Measurements from ENCODE around the gene SNAP23.
A peak's percentile ranks its signal among the peaks of the same experiment; 100 is the strongest.

Gene SNAP23

GRCh38 chr15:42503825-42504224 lies 8.4 kb downstream of the SNAP23 start:
- Histone ChIP-seq H3K4me3 (no peak overlapping the region), H3K27ac (no peak overlapping the region)

GRCh38 chr15:42504631-42505030 lies 9.2 kb downstream of the SNAP23 start:
- Histone ChIP-seq H3K4me3 (no peak overlapping the region), H3K27ac (0 out of 2 replicates have a peak overlapping the region, but pooled peaks have one; percentile 14), H3K9me3 (ENCODE audit: low read depth, low read length) (no peaks in the 10 kb centered on the region), H3K36me3 (ENCODE audit: insufficient read depth, low read length) (no peaks in the 10 kb centered on the region), H3K9ac (ENCODE audit: insufficient read length) (no peak overlapping the region)
- TF ChIP-seq POLR2AphosphoS5 (IDR thresholded peaks at IDR 0.05; ENCODE audit: borderline replicate concordance, low read depth, low read length) = no peak
- no peak for TF ChIP-seq EZH2 (IDR thresholded peaks at IDR 0.05)
- no peak for TF ChIP-seq FOXP2 (optimal IDR thresholded peaks at IDR 0.05; ENCODE audit: control extremely low read depth, extremely low read length, insufficient read depth)
- no peak for DNase-seq (ENCODE audit: low read depth, low spot score)

More at GRCh38 chr15:42503825-42504224, 8.4 kb downstream of the SNAP23 start:
- DNase-seq (ENCODE audit: low read depth, low spot score) = no peak
- Histone ChIP-seq H3K9me3 (ENCODE audit: low read depth, low read length) (no peaks in the 10 kb centered on the region), H3K36me3 (ENCODE audit: insufficient read depth, low read length) (no peaks in the 10 kb centered on the region), H3K9ac (ENCODE audit: insufficient read length) (no peak overlapping the region)
- TF ChIP-seq FOXP2 (optimal IDR thresholded peaks at IDR 0.05; ENCODE audit: control extremely low read depth, extremely low read length, insufficient read depth) = no peak
- TF ChIP-seq EZH2 (IDR thresholded peaks at IDR 0.05) = no peak
- TF ChIP-seq POLR2AphosphoS5 (IDR thresholded peaks at IDR 0.05; ENCODE audit: borderline replicate concordance, low read depth, low read length) = no peak

GRCh38 chr15:42507514-42507913 lies 12.1 kb downstream of the SNAP23 start:
- H3K36me3 ChIP-seq (ENCODE audit: insufficient read depth, low read length) = no peaks in the 10 kb centered on the region; the same call in 1 of the 2 replicates
- no peak overlapping the region for H3K4me3 ChIP-seq
- H3K9me3 ChIP-seq (ENCODE audit: low read depth, low read length) = no peaks in the 10 kb centered on the region
- DNase-seq (ENCODE audit: low read depth, low spot score) = no peak
- no peak overlapping the region for H3K27ac ChIP-seq
- TF ChIP-seq EZH2 (IDR thresholded peaks at IDR 0.05) (no peak), FOXP2 (optimal IDR thresholded peaks at IDR 0.05; ENCODE audit: control extremely low read depth, extremely low read length, insufficient read depth) (no peak), POLR2AphosphoS5 (IDR thresholded peaks at IDR 0.05; ENCODE audit: borderline replicate concordance, low read depth, low read length) (no peak)
- H3K9ac ChIP-seq (ENCODE audit: insufficient read length) = no peak overlapping the region

GRCh38 chr15:42508263-42508690 lies 12.8 kb downstream of the SNAP23 start:
- no peak overlapping the region for H3K27ac ChIP-seq
- no peaks in the 10 kb centered on the region for H3K9me3 ChIP-seq (ENCODE audit: low read depth, low read length)

GRCh38 chr15:42510258-42511006 lies 15.0 kb downstream of the SNAP23 start:
- TF ChIP-seq EZH2 (IDR thresholded peaks at IDR 0.05) (no peak), FOXP2 (optimal IDR thresholded peaks at IDR 0.05; ENCODE audit: control extremely low read depth, extremely low read length, insufficient read depth) (no peak), POLR2AphosphoS5 (IDR thresholded peaks at IDR 0.05; ENCODE audit: borderline replicate concordance, low read depth, low read length) (no peak)
- Histone ChIP-seq H3K36me3 (ENCODE audit: insufficient read depth, low read length) (peaks cover 20% of the 10 kb centered on the region), H3K9ac (ENCODE audit: insufficient read length) (no peak overlapping the region), H3K9me3 (ENCODE audit: low read depth, low read length) (no peaks in the 10 kb centered on the region), H3K4me3 (no peak overlapping the region), H3K27ac (no peak overlapping the region)
- no peak for DNase-seq (ENCODE audit: low read depth, low spot score)

More at GRCh38 chr15:42508263-42508690, 12.8 kb downstream of the SNAP23 start:
- Histone ChIP-seq H3K9ac (ENCODE audit: insufficient read length) (no peak overlapping the region), H3K4me3 (no peak overlapping the region), H3K36me3 (ENCODE audit: insufficient read depth, low read length) (peaks cover 6% of the 10 kb centered on the region)
- TF ChIP-seq FOXP2 (optimal IDR thresholded peaks at IDR 0.05; ENCODE audit: control extremely low read depth, extremely low read length, insufficient read depth) (no peak), POLR2AphosphoS5 (IDR thresholded peaks at IDR 0.05; ENCODE audit: borderline replicate concordance, low read depth, low read length) (no peak), EZH2 (IDR thresholded peaks at IDR 0.05) (no peak)
- no peak for DNase-seq (ENCODE audit: low read depth, low spot score)

- Histone ChIP-seq H3K36me3 (ENCODE audit: insufficient read depth, low read length) (peaks cover 26% of the 10 kb centered on the region), H3K27ac (no peak overlapping the region)
- DNase-seq (ENCODE audit: low read depth, low spot score) = no peak
Observed at GRCh38 chr15:42511007-42511391, 15.6 kb downstream of the SNAP23 start.

GRCh38 chr15:42523331-42523730 lies 27.9 kb downstream of the SNAP23 start:
- Histone ChIP-seq H3K9ac (ENCODE audit: insufficient read length) (no peak overlapping the region), H3K27ac (no peak overlapping the region), H3K9me3 (ENCODE audit: low read depth, low read length) (no peaks in the 10 kb centered on the region), H3K36me3 (ENCODE audit: insufficient read depth, low read length) (peaks cover 33% of the 10 kb centered on the region), H3K4me3 (no peak overlapping the region)
- TF ChIP-seq EZH2 (IDR thresholded peaks at IDR 0.05) (no peak), POLR2AphosphoS5 (IDR thresholded peaks at IDR 0.05; ENCODE audit: borderline replicate concordance, low read depth, low read length) (no peak), FOXP2 (optimal IDR thresholded peaks at IDR 0.05; ENCODE audit: control extremely low read depth, extremely low read length, insufficient read depth) (no peak)
- DNase-seq (ENCODE audit: low read depth, low spot score) = no peak

More at GRCh38 chr15:42511007-42511391, 15.6 kb downstream of the SNAP23 start:
- H3K9me3 ChIP-seq (ENCODE audit: low read depth, low read length) = no peaks in the 10 kb centered on the region
- H3K4me3 ChIP-seq = no peak overlapping the region
- no peak for TF ChIP-seq FOXP2 (optimal IDR thresholded peaks at IDR 0.05; ENCODE audit: control extremely low read depth, extremely low read length, insufficient read depth)
- no peak for TF ChIP-seq POLR2AphosphoS5 (IDR thresholded peaks at IDR 0.05; ENCODE audit: borderline replicate concordance, low read depth, low read length)
- no peak for TF ChIP-seq EZH2 (IDR thresholded peaks at IDR 0.05)
- H3K9ac ChIP-seq (ENCODE audit: insufficient read length) = no peak overlapping the region

GRCh38 chr15:42528970-42529369 lies 33.5 kb downstream of the SNAP23 start:
- Histone ChIP-seq H3K4me3 (no peak overlapping the region), H3K36me3 (ENCODE audit: insufficient read depth, low read length) (peaks cover 37% of the 10 kb centered on the region), H3K27ac (no peak overlapping the region), H3K9ac (ENCODE audit: insufficient read length) (no peak overlapping the region), H3K9me3 (ENCODE audit: low read depth, low read length) (no peaks in the 10 kb centered on the region)
- DNase-seq (ENCODE audit: low read depth, low spot score) = no peak
- TF ChIP-seq FOXP2 (optimal IDR thresholded peaks at IDR 0.05; ENCODE audit: control extremely low read depth, extremely low read length, insufficient read depth) (no peak), POLR2AphosphoS5 (IDR thresholded peaks at IDR 0.05; ENCODE audit: borderline replicate concordance, low read depth, low read length) (no peak)

All from SK-N-MC (cell line).